WI38 (cell line): ENCODE results near the gene FOXO3.

Experiments used
- H3K4me3 ChIP-seq: 2 replicates; pipeline ENCODE4 v1.5.1; 2011; ENCODE audit warnings: low read depth, mild to moderate bottlenecking, control low read depth, low read length
- CTCF ChIP-seq: IDR thresholded peaks from 2 replicates; pipeline ENCODE4 v1.5.1; 2012; ENCODE audit warnings: low read depth, mild to moderate bottlenecking, control low read depth, low read length

Gene FOXO3

DNA sequence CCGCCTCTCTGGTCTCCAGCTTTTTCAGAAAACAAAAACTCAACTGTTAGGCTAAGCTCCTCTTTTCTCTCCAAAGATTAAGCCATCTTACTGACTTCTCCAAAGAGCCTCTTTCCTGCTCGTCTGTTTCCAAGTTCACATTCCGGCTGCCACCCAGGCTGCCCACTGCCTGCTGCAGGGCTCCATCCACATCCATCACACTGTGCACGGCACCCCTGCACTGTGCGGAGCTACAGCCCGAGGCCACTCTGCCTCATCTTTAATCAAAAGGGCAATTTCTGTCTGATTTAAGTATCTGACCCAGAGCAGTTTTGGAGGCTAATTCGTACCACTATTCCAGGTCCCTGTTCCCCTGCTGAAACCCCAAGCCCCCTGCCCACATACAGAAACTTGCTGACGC is 145.9 kb downstream of the FOXO3 start:
- no peak overlapping the region for H3K4me3 ChIP-seq
- TF ChIP-seq CTCF = no peak

DNA sequence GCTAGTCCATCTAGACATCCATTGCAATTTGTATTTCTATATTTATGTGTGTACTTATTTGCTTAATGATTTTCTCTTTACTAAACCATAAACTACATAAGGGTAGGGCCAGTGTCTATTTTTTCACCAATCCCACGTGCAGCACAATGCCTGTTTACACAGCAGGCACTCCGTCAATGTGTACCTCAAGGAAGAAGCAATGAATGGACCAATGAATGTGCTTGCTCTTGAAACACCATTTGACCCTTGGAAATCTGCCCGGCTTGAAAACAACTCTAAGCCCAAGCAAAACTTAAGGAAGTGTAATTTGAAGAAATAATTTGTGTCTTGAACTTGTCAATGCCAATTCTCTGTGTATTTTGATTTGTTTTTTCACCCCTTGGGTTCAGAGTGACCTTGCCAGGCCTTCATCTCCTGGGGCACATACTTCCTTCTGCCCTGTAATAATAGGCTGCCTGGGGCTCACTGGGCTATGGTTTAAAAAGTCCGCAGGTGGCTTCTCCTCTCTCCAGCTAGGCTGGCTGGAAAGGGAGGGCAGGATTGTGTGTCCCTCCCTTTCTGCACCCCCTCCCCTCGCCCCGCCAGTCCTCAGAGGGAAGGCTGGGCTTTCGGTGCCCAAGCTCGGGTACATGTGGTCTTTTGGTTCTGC is 146.7 kb downstream of the FOXO3 start:
- H3K4me3 ChIP-seq = no peak overlapping the region
- TF ChIP-seq CTCF = no peak

- no peak overlapping the region for H3K4me3 ChIP-seq
- TF ChIP-seq CTCF = no peak
Observed at GRCh38 chr6:108710030-108710429, 149.3 kb downstream of the FOXO3 start.

DNA sequence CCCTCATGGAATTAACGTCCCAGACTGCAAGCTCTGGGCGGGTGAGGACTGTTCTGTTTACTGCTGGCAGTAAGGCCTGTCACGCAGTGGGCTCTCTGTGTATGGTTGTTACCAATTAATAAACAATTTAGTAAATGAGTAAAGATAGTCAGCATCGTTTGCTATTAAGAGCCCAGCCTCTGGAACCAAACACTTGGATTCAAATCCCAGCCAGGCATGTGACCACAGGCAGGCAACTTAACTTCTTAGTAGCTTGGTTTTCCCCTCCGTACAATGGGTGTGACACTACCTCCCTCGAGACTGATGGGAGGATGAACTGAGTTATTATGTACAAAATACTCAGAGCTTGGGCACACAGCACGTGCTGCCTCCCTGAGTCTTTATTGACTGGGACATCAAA is 149.8 kb downstream of the FOXO3 start:
- no peak for TF ChIP-seq CTCF
- H3K4me3 ChIP-seq = no peak overlapping the region

- TF ChIP-seq CTCF = no peak
Observed at GRCh38 chr6:108711071-108711470, 150.4 kb downstream of the FOXO3 start.

GRCh38 chr6:108711826-108712225 is 151.1 kb downstream of the FOXO3 start:
- no peak for TF ChIP-seq CTCF
- H3K4me3 ChIP-seq = no peak overlapping the region

More at GRCh38 chr6:108711071-108711470, 150.4 kb downstream of the FOXO3 start:
- H3K4me3 ChIP-seq = no peak overlapping the region

DNA sequence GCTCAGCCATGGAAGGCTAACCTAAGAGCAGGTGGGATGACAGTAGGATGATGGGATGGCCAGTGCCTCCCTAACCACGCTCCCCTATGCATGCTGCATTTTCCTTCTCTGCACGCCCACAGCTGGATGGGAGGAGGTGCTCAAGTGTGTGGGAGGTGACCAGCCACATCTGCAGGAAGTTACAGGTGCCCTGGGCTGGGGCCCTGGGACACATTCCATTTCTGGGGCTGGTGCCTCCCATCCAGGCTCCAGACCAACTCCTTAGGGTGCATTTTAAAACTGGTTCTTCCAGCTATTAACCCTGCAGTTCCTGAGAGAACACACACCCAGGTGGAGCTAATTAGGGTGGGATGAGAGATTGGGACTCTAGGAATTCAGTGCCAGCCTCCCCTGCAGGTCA is 152.2 kb downstream of the FOXO3 start:
- no peak for TF ChIP-seq CTCF
- no peak overlapping the region for H3K4me3 ChIP-seq
